H1 (cell line): ENCODE results near the gene NHERF2. TPM values are rescaled to one million over a fixed set of nuclear protein-coding genes. Genes with fewer than 3 reads are reported as not detected.

ENCODE experiments used
- CTCF ChIA-PET: fragments of 300-600 bp; sonication (Branson Sonifier 250); formaldehyde crosslinking; loops from one replicate; lab custom pipeline; 2021; ENCODE audit not compliant: partially characterized antibody; lab: Charles Lee
- POLR2A ChIA-PET: fragments of 300-600 bp; sonication (Branson Sonifier 250); formaldehyde crosslinking; loops from one replicate; lab custom pipeline; 2021; ENCODE audit warnings: inconsistent platforms; ENCODE audit not compliant: partially characterized antibody; lab: Charles Lee
- DNase-seq, 2 experiments: peaks; one replicate each; pipeline versions ENCODE4 v3.0.0 to v3.0.0-alpha.2; 2010 to 2022; ENCODE audit warnings: low spot score in 2 of 2, low read depth in 1 of 2, mixed read lengths in 1 of 2
- FAIRE-seq: peaks from 2 replicates; lab custom pipeline; 2011; peaks lifted over from hg19 to GRCh38; lab: Jason Lieb, UNC
- H2AFZ ChIP-seq: 2 replicates; pipeline ENCODE4 v1.8.1; 2012; ENCODE audit warnings: low read length, inconsistent platforms
- H2AK5ac ChIP-seq: 2 replicates; pipeline ENCODE4 v1.6.1; 2013; ENCODE audit warnings: low read depth, low read length
- H2BK120ac ChIP-seq: replicated peaks from 2 replicates; pipeline ENCODE3; 2013; ENCODE audit warnings: low read depth, low read length, inconsistent platforms
- H2BK12ac ChIP-seq: 2 replicates; pipeline ENCODE4 v1.6.1; 2013; ENCODE audit warnings: low read depth, low read length
- H2BK15ac ChIP-seq: 2 replicates; pipeline ENCODE4 v1.6.1; 2013; ENCODE audit warnings: low read length
- H2BK20ac ChIP-seq: 2 replicates; pipeline ENCODE4 v1.6.1; 2013; ENCODE audit warnings: low read length
- H2BK5ac ChIP-seq: 2 replicates; pipeline ENCODE4 v1.6.1; 2013; ENCODE audit warnings: low read depth, low read length
- H3K14ac ChIP-seq: 2 replicates; pipeline ENCODE4 v1.6.1; 2013; ENCODE audit warnings: inconsistent platforms; ENCODE audit not compliant: insufficient read length
- H3K18ac ChIP-seq: 2 replicates; pipeline ENCODE4 v1.6.1; 2013; ENCODE audit warnings: low read length; ENCODE audit errors: extremely low read depth
- H3K23ac ChIP-seq: 2 replicates; pipeline ENCODE4 v1.6.1; 2013; ENCODE audit warnings: inconsistent platforms; ENCODE audit not compliant: insufficient read length
- H3K23me2 ChIP-seq: 2 replicates; pipeline ENCODE4 v1.6.1; 2013; ENCODE audit warnings: low read depth, low read length
- H3K27ac ChIP-seq: 2 replicates; pipeline ENCODE4 v1.6.1; 2011; ENCODE audit warnings: low read depth, low read length, inconsistent platforms
- H3K27me3 ChIP-seq, 4 experiments: replicated peaks in 1 of 4; 1 replicate in 1 of 4; 2 replicates in 3 of 4; pipeline versions ENCODE4 v1.6.1 to v1.8.1; 2011 to 2013; ENCODE audit warnings: low read length in 3 of 4, mild to moderate bottlenecking in 3 of 4, inconsistent platforms in 2 of 4, mixed read lengths in 2 of 4, moderate library complexity in 1 of 4; ENCODE audit not compliant: control insufficient read depth in 3 of 4, insufficient read depth in 3 of 4; ENCODE audit errors: extremely low read depth in 1 of 4
- H3K36me3 ChIP-seq, 4 experiments: 2 replicates each; pipeline versions ENCODE4 v1.6.1 to v1.8.1; 2011 to 2013; ENCODE audit warnings: mild to moderate bottlenecking in 4 of 4, low read length in 3 of 4, moderate library complexity in 2 of 4, control low read depth in 1 of 4, inconsistent platforms in 1 of 4; ENCODE audit not compliant: insufficient read depth in 4 of 4, control insufficient read depth in 2 of 4
- H3K4ac ChIP-seq: replicated peaks from 2 replicates; pipeline ENCODE3; 2013; ENCODE audit warnings: low read length, low read depth, mixed read lengths, inconsistent platforms; ENCODE audit not compliant: insufficient read length
- H3K4me1 ChIP-seq, 4 experiments: replicated peaks in 1 of 4; 1 replicate in 1 of 4; 2 replicates in 3 of 4; pipeline versions ENCODE4 v1.6.1 to v1.8.1; 2011 to 2013; ENCODE audit warnings: low read length in 3 of 4, inconsistent platforms in 2 of 4, mixed read lengths in 1 of 4; ENCODE audit not compliant: insufficient read depth in 4 of 4, control insufficient read depth in 3 of 4
- H3K4me2 ChIP-seq, 2 experiments: 2 replicates each; pipeline versions ENCODE4 v1.6.1 to v1.8.1; 2011 to 2013; ENCODE audit warnings: low read depth in 2 of 2, low read length in 2 of 2, control low read depth in 1 of 2, inconsistent platforms in 1 of 2, mild to moderate bottlenecking in 1 of 2; ENCODE audit not compliant: insufficient read depth in 1 of 2
- H3K4me3 ChIP-seq, 4 experiments: fragments of 200-600, 300-600 bp in 1 of 4; sonication (generic), shearing (Covaris generic), sonication (Bioruptor Twin) in 1 of 4; 2 replicates each; pipeline versions ENCODE4 v1.5.1 to v1.8.1; 2011 to 2016; ENCODE audit warnings: low read length in 4 of 4, low read depth in 3 of 4, control low read depth in 2 of 4, inconsistent platforms in 2 of 4, mild to moderate bottlenecking in 2 of 4, mixed read lengths in 1 of 4, moderate library complexity in 1 of 4; ENCODE audit not compliant: insufficient read depth in 2 of 4; ENCODE audit errors: extremely low read depth in 1 of 4
- H3K56ac ChIP-seq: replicated peaks from 2 replicates; pipeline ENCODE3; 2013; ENCODE audit warnings: low read depth, mild to moderate bottlenecking, mixed read lengths, low read length, inconsistent platforms; ENCODE audit not compliant: insufficient read length
- H3K79me1 ChIP-seq: 2 replicates; pipeline ENCODE4 v1.6.1; 2013; ENCODE audit warnings: low read depth, low read length, control low read depth
- H3K79me2 ChIP-seq, 2 experiments: 2 replicates each; pipeline versions ENCODE4 v1.6.1 to v1.8.1; 2012 to 2013; ENCODE audit warnings: low read length in 2 of 2, mild to moderate bottlenecking in 2 of 2, inconsistent platforms in 1 of 2; ENCODE audit not compliant: insufficient read depth in 2 of 2, control insufficient read depth in 1 of 2
- H3K9ac ChIP-seq, 4 experiments: replicated peaks in 1 of 4; 1 replicate in 1 of 4; 2 replicates in 3 of 4; pipeline versions ENCODE4 v1.6.1 to v1.8.1; 2011 to 2013; ENCODE audit warnings: low read depth in 3 of 4, low read length in 3 of 4, control low read depth in 2 of 4, mild to moderate bottlenecking in 2 of 4, moderate library complexity in 2 of 4, inconsistent platforms in 1 of 4; ENCODE audit errors: extremely low read depth in 1 of 4
- H3K9me3 ChIP-seq, 2 experiments: 2 replicates each; pipeline versions ENCODE4 v1.6.1 to v1.8.1; 2012 to 2013; ENCODE audit warnings: mild to moderate bottlenecking in 2 of 2, moderate library complexity in 2 of 2, control low read depth in 1 of 2, inconsistent platforms in 1 of 2, low read depth in 1 of 2, low read length in 1 of 2, mixed read lengths in 1 of 2; ENCODE audit not compliant: insufficient read depth in 2 of 2
- H4K20me1 ChIP-seq, 2 experiments: replicated peaks in 1 of 2; 2 replicates each; pipeline versions ENCODE3 to v1.8.1; 2011 to 2013; ENCODE audit warnings: inconsistent platforms in 2 of 2, low read length in 2 of 2, mild to moderate bottlenecking in 1 of 2; ENCODE audit not compliant: insufficient read depth in 2 of 2, control insufficient read depth in 1 of 2
- H4K5ac ChIP-seq: 2 replicates; pipeline ENCODE4 v1.6.1; 2013; ENCODE audit warnings: low read length, low read depth, mixed read lengths, inconsistent platforms; ENCODE audit not compliant: insufficient read length
- H4K8ac ChIP-seq: 2 replicates; pipeline ENCODE4 v1.8.0; 2013; ENCODE audit warnings: mild to moderate bottlenecking, moderate library complexity, low read length, inconsistent platforms; ENCODE audit not compliant: insufficient read depth; ENCODE audit errors: extremely low read depth
- H4K91ac ChIP-seq: replicated peaks from 2 replicates; pipeline ENCODE3; 2013; ENCODE audit warnings: low read length, mixed read lengths, inconsistent platforms; ENCODE audit not compliant: insufficient read length
- ASH2L ChIP-seq: fragments of 200-600, 300-600 bp; sonication (generic); IDR thresholded peaks from one replicate; pipeline ENCODE4 v1.7.1; 2017; ENCODE audit warnings: low read length
- BACH1 ChIP-seq: IDR thresholded peaks from 2 replicates; pipeline ENCODE4 v1.6.1; 2012; ENCODE audit warnings: low read length, improper control_type of control experiment
- CREB1 ChIP-seq: IDR thresholded peaks from 2 replicates; pipeline ENCODE4 v1.6.1; 2012; ENCODE audit warnings: inconsistent platforms
- CTCF ChIP-seq, 3 experiments: IDR thresholded peaks; 1 replicate in 2 of 3; 2 replicates in 1 of 3; pipeline versions ENCODE4 v1.5.1 to v1.6.1; 2011; ENCODE audit warnings: low read length in 3 of 3, mild to moderate bottlenecking in 3 of 3, inconsistent platforms in 2 of 3, low read depth in 1 of 3, moderate library complexity in 1 of 3; ENCODE audit not compliant: insufficient read depth in 1 of 3; ENCODE audit errors: control extremely low read depth in 1 of 3
- E2F6 ChIP-seq: IDR thresholded peaks from 2 replicates; pipeline ENCODE4 v1.6.1; 2012; ENCODE audit warnings: inconsistent platforms
- HDAC2 ChIP-seq, 2 experiments: fragments of 300-600 bp in 1 of 2; sonication (generic) in 1 of 2; IDR thresholded peaks; 2 replicates each; pipeline ENCODE4 v1.6.1; 2011 to 2012; ENCODE audit warnings: low read depth in 2 of 2, low read length in 2 of 2, mild to moderate bottlenecking in 2 of 2, moderate library complexity in 2 of 2, borderline replicate concordance in 1 of 2, inconsistent platforms in 1 of 2
- KDM4A ChIP-seq: IDR thresholded peaks from one replicate; pipeline ENCODE4 v1.7.1; 2012; ENCODE audit warnings: low read depth, mild to moderate bottlenecking, moderate library complexity, low read length, inconsistent platforms; ENCODE audit not compliant: severe bottlenecking
- MAX ChIP-seq: IDR thresholded peaks from 2 replicates; pipeline ENCODE4 v1.6.1; 2012; ENCODE audit warnings: inconsistent platforms
- TBP ChIP-seq: IDR thresholded peaks from 2 replicates; pipeline ENCODE4 v1.6.1; 2011; ENCODE audit warnings: low read depth, low read length, improper control_type of control experiment
- WGBS, 2 experiments: shearing (Covaris generic) in 1 of 2; methylation state at CpG; one replicate each; pipeline versions ENCODE4 v1.1.6 to v1.1.7; 2013 to 2015; ENCODE audit warnings: low lambda C conversion rate in 2 of 2, mixed read lengths in 2 of 2, inconsistent platforms in 1 of 2, low coverage in 1 of 2, missing lambda C conversion rate in 1 of 2; ENCODE audit not compliant: insufficient replicate concordance in 2 of 2, insufficient coverage in 1 of 2, insufficient read length in 1 of 2; ENCODE audit errors: extremely low coverage in 1 of 2, missing lambda C conversion rate in 1 of 2; 5-methylcytosine and 5-hydroxymethylcytosine counted together
- polyA plus RNA-seq, 7 experiments: library from polyadenylated mRNA; depleted of rRNA in 3 of 7; stranded (reverse) in 5 of 7; unstranded in 2 of 7; fragments of >200 nt in 5 of 7; fragments of 200-250 nt in 2 of 7; gene quantifications; 1 replicate in 5 of 7; 2 replicates in 1 of 7; 4 replicates in 1 of 7; pipeline versions ENCODE4 v1.2.1 to v1.2.3, GENCODE V29; 2011 to 2013; ENCODE audit warnings: missing spikeins in 2 of 7, mixed read lengths in 2 of 7
- total RNA-seq: library from RNA; stranded (reverse); fragmentation: NEBNext Ultra II Directional; extraction: Animal tissue kit (Norgen Biotek cat#: 25700); gene quantifications from 2 replicates; pipeline ENCODE4 v1.2.1, GENCODE V29; 2021

NHERF2 gene
- total and polyA plus RNA-seq, 2 of the 8 experiments (the other 6 are each of a cell fraction or from before 2014, with no cell fraction given) = 13.9 to 19.3 TPM

- Histone ChIP-seq H3K9me3 (no peaks in the 10 kb centered on the region), H3K23me2 (peaks cover 15% of the 10 kb centered on the region; the same call in 1 of the 2 replicates), H3K14ac (no peak overlapping the region), H3K27me3 (peaks cover 22 to 60% (median 46%) of the 10 kb centered on the region in 4 experiments), H3K27ac (no peak overlapping the region), H4K91ac (no peak overlapping the region), H2AK5ac (no peak overlapping the region), H3K18ac (peak overlapping the region; percentile 85), H2BK20ac (no peak overlapping the region), H2AFZ (0 out of 2 replicates have a peak overlapping the region, but pooled peaks have one; percentile 35), H2BK15ac (peak overlapping the region; percentile 97), H3K56ac (no peak overlapping the region), H2BK5ac (no peak overlapping the region), H3K79me1 (no peaks in the 10 kb centered on the region), H3K4me1 (peaks cover 0 to 26% (median 13%) of the 10 kb centered on the region in 4 experiments; a peak in 5 of 7 replicates), H2BK12ac (no peak overlapping the region), H3K4me2 (peak overlapping the region; percentile 16 to 76), H3K36me3 (peaks cover 0 to 5% (median 0%) of the 10 kb centered on the region in 4 experiments; a peak in 1 of 8 replicates), H3K23ac (no peak overlapping the region), H2BK120ac (peak overlapping the region; percentile 72), H3K4me3 (peak overlapping the region in 3 of 4 experiments; percentile 21 to 59 (median 36); a peak in 5 of 8 replicates), H4K20me1 (peaks cover 0 to 3% of the 10 kb centered on the region in 2 experiments), H4K8ac (peak overlapping the region; percentile 86; the same call in 1 of the 2 replicates), H4K5ac (no peak overlapping the region), H3K4ac (peak overlapping the region; percentile 69), H3K79me2 (no peaks in the 10 kb centered on the region), H3K9ac (no peak overlapping the region)
- FAIRE-seq = no peak
- 0 out of 2 replicates have a peak, but pooled peaks have one; percentile 17 for TF ChIP-seq E2F6
- peak; percentile 63 for TF ChIP-seq BACH1
- no peak for TF ChIP-seq ASH2L
- TF ChIP-seq CREB1 = peak; percentile 24; the same call in 1 of the 2 replicates
- TF ChIP-seq CTCF (IDR thresholded peaks at IDR 0.05; ENCODE audit: control extremely low read depth in 1 of 3, insufficient read depth in 1 of 3, low read depth in 1 of 3, low read length in 3 of 3) = peak in 1 of 3 experiments; percentile 4; a peak in 1 of 4 replicates
- peak; percentile 2 for TF ChIP-seq KDM4A
- TF ChIP-seq HDAC2 (IDR thresholded peaks at IDR 0.05; ENCODE audit: borderline replicate concordance in 1 of 2, low read depth in 2 of 2, low read length in 2 of 2) = no peak
- no peak for TF ChIP-seq TBP
- peak; percentile 62; the same call in 1 of the 2 replicates for TF ChIP-seq MAX
- WGBS, 2 experiments = 6% methylated on average over 13 of the region's 14 CpGs; no CpG with 5 or more reads in 1 of the 2 experiments
- POLR2A ChIA-PET = interaction anchor here (0.6 to 1.6 kb wide), 9 partner anchors 11 to 135 kb away, joined by 3 to 14 read pairs (median 3); partner anchors contain the start of genes RAB26, RPS2, TRAF7 and ZNF598
- no peak for DNase-seq
- CTCF ChIA-PET = interaction anchor here (0.6 to 7.5 kb wide), 34 partner anchors 10 to 890 kb away, joined by 3 to 55 read pairs (median 5); partner anchors contain the start of genes NTHL1, RAB26, TRAF7 and TSC2
These were observed 4.0 kb upstream of the NHERF2 start for GRCh38 chr16:2022723-2023091.
